RKO (cell line): ENCODE data around the gene SLC25A28.

ENCODE experiments used
- DNase-seq: peaks from one replicate; pipeline ENCODE4 v3.0.0-alpha.2; 2016; ENCODE audit warnings: low spot score

The SLC25A28 gene

GRCh38 chr10:99583687-99584086 lies 36.6 kb downstream of the SLC25A28 start:
- no peak for DNase-seq

DNA sequence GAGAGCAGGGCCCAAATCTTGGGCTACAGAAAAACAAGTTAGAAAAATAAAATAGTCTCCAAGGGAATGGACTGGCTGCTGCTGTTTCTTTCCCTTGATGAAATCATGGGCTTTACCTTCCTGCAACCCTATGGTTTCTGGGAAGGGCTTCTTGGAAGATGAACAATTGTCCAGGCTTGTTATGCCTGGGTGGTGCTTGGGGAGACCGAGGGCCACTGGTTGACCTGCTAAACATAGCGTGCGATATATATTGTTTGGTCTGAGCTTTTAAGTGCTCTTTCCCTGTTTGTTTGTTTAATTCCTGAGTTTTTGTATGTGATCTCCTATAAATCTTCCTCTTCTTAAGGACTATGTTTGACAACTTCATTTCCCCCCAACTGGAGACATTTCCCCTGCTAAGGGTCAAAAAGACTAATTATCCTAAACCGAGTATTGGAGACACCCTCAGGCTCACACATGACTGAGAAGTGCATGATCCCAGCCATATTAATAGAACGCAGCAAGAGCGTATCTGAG lies 37.9 kb downstream of the SLC25A28 start:
- DNase-seq, result no peak

- DNase-seq, result no peak
These were observed 40.3 kb downstream of the SLC25A28 start for GRCh38 chr10:99579971-99580370.

DNA sequence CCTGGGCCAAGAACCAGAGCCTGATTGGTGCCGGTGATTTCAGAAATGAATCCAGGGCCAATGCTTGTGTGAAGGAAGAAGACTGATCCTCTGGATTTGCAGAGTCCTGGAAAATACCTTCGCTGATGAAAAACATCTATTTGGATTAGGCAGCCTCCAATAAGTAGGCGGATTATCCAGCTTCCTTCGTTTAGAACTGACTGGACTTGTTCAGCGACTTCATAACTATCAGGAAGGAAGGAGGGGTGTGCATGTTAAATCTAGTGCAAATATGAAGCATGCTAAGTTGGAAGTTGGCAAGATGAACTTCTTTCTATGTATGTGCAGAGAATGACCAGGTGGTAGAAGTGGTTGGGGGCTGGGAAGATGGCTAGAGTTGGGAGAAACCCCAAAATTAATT lies 46.4 kb downstream of the SLC25A28 start:
- DNase-seq, result no peak

DNA sequence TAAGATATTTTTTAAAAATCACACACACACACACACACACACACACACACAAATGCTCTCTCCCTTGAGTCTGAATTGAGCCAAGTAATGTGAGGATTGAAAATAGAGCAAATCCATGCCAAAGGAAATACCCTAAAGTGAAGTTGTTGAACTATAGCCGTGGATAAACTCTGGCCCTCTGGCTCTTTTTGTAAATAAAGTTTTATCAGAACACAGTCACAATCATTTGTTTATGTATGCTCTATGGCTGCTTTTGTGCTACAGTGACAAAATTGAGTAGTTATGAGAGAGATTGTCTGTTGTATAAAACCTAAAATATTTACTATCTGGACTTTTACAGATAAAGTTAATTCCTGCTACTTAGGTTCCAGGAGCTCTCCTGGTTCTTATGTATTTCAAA lies 48.4 kb downstream of the SLC25A28 start:
- no peak for DNase-seq

GRCh38 chr10:99569961-99570360 lies 50.3 kb downstream of the SLC25A28 start:
- no peak for DNase-seq

DNA sequence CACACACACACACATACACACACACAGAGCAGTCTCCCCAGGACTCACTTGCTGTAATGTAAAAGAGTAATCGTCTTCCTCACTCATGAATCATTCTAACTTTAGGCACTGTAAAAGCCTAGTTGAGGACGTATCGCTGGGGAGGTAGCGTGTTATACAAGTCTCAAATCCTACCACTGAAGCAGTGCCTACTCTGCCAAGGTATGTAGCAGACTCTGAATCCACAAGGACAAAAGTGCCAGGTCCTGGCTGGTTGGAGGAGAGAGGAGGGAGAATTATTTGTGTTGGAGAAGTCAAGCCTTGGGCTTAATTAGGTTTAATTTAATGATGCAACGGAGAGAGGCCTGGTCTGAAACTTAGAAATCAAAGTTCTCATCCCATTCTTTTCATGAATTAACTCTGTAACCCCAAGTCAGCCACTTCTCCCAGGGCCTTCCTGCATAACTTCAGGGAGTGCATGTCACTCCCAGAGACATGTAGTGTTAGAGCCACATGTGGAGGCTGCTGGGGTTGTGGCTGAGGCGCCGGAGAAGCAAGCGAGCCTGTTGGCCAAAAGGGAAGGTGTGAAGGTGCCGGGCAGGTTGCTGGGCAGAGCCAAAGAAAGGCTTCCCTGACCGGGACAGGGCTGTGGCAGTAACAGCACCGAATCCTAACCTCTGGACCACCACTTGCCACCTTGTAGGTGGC lies 50.8 kb downstream of the SLC25A28 start:
- DNase-seq, result no peak

DNA sequence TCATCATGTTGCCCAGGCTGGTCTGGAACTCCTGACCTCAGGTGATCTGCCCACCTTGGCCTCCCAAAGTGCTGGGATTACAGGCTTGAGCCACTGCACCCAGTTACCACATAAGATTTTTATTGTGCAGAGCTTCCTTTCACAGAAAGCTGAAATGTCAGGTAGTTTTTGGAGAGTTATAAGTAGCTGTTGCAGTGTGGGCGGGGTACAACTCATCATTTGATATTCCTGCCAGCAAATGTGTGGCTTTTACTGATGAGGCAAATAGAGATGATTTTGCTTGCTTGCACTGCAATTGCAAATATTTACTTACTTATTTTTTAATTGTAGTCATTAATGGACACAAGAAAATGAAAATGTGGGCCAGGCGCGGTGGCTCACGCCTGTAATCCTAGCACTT lies 55.1 kb downstream of the SLC25A28 start:
- no peak for DNase-seq

GRCh38 chr10:99564361-99564760 lies 55.9 kb downstream of the SLC25A28 start:
- DNase-seq, result no peak

DNA sequence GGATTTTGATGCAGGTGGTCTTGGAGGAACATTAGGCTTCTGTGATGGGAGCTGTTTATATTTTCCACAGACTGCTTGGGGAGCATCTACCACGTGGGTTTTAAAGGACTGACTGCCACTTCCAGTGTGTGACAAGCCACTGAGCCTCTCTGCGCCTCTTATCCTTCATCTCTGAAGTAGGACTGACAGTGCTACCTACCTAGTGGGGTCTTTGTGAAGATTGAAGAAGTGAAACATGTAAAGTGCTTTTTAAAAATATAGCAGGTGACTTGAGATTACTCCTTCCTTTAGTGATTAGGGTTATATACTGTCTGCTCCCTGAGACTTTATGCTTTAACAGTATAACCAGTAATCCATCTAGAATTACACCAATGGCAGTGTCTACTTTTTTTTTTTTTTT lies 57.6 kb downstream of the SLC25A28 start:
- DNase-seq, result no peak
